GM19043 (cell line): Measurements from ENCODE around the gene TCP11X1.
"Not testable (repeated sequence)": the region's sequence is repeated elsewhere in the genome, so short reads cannot be mapped to it uniquely, and the experiment has no call there.

Source experiments
- ATAC-seq: cut with Tn5 transposase; IDR thresholded peaks from one replicate; pipeline ENCODE4 v1.9.1; 2021; ENCODE audit warnings: low read depth; ENCODE audit not compliant: unreplicated experiment

TCP11X1 gene

DNA sequence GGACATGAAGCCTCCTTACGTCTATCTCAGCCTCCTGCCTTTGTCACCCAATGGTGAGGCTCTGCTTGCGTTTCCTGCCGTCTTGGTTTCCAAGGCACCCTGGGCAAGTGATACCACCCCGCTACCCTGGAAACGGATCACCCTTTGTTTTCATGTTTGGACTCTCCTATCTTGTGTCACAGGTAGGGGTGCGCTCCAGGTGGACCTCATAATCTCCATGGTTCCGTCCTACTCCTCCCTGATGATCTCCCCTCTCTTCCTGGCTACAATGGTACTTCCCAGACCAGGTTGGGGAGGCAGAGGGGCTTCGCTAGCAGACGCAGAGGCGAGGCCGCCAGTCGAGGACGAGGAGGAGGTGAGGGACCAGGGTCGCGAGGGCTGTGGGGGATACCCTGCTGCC lies at the start of gene TCP11X1:
TCP11X1 (plus strand) TSS at position 316 of the 400 bp plus-strand sequence.
- not testable (repeated sequence) for ATAC-seq

DNA sequence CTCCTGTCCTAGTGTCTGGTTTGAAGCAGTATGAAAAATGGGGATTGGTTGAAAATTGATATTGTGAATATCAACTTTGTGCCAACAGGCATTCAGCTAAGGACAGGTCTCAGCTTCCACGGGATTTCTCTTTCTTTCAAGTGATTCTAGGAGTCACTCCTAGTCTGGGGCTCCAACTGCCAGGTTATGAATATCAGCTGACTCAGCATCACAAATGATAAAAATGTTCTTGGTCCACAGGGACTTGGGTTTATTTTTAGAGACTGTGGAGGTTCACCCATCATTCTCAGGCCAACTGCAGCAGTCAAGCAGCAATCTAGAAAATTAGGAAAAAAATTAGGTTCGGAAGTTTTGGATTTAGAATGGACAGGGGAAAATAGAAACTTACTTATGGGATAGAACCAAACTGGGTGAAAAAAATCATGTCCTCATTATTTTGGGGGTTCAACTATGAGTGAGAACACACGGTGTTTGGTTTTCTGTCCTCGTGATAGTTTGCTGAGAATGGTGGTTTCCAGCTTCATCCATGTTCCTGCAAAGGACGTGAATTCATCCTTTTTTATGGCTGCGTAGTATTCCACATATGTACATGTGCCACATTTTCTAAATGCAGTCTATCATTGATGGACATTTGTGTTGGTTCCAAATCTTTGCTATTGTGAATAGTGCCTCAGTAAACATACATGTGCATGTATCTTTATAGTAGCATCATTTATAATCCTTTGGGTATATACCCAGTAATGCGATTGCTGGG lies 29.0 kb upstream of the TCP11X1 start:
- no peak for ATAC-seq

DNA sequence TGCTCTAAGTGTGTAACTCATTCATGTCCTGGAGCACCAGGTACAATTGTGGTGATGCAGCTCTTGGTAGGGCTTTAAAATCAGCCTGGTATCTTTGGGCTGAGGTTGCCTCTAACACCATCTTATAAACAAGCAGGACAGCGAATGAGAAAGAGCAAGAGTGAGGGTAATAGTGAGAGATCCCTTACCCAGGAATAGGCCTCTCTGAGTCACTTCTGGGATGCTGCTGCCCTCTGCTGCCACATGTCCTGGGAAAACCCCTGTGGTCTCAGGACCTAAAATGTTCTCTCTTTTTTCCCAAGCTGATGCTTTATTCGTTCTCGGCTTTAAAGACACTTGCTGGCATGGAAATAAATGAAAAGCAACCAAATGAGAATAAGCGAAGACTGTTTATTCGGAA lies 7.2 kb upstream of the TCP11X1 start:
- ATAC-seq, result not testable (repeated sequence)

DNA sequence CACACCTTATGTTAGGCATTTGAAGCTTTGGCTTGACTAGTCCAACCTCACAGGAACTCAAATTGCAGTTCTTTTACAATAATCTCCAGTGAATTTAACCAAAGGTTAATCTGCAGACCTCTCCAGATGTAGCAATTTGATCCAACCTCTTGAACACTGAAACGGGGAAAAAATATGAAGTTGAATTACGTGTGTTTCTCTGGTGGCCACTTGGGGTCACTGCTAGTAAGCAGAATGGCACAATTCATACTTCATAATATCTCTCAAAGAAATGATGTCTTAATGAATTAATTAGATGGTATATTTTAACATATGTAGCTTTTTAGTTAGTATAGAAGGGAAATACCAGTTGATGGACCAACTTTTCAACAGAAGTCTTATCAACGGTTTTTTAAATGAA lies 1.4 kb downstream of the TCP11X1 start:
- ATAC-seq, result not testable (repeated sequence)

DNA sequence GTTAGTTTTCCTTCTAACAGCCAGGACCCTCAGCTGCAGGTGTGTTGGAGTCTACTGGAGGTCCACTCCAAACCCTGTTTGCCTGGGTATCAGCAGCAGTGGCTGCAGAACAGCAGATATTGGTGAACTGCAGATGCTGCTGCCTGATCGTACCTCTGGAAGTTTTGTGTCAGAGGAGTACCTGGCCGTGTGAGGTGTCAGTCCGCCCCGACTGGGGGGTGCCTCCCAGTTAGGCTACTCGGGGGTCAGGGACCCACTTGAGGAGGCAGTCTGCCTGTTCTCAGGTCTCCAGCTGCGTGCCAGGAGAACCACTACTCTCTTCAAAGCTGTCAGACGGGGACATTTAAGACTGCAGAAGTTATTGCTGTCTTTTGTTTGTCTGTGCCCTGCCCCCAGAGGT lies 20.6 kb downstream of the TCP11X1 start:
- not testable (repeated sequence) for ATAC-seq

DNA sequence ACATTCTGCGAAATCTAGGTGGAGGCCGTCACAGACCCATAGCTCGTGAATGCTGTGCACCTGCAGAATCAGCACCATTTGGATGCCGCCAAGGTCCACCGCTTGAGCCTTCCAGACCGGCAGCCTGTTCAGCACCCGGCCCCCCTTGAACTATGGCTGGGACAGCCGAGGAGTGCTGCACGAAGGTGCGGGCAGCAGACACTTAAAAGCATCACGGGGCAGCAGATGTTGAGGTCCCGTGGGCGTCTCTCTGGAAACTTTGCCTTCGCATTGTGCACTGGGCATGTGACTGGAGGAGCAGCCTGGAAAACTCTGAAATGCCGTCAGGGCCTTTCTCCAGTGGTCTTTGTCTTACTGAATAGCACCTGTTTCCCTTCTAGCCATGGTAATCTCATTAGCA lies 25.2 kb downstream of the TCP11X1 start:
- ATAC-seq, result not testable (repeated sequence)

DNA sequence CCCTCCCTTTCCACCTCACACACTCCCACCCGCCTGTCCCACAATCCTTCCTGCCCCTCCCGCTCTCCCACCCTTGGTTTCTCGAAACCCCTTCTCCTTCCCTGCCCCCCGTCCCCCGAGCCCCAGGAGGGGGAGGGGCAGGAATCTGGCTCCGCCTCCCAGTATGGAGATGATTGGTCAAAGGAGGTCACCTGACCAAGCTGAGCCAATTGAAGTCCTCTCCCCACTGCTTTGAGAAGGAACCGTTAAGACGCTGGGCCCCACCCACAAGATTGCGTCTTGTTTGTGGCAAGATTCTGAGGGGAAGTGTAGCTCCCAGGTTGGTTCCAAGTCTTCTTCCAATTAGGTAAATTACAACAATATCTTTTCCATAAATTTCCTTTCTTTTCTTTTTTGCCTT lies 31.8 kb downstream of the TCP11X1 start, which contains the start of gene NXF2:
NXF2 (plus strand) TSS at position 275 of the 400 bp plus-strand sequence. CDS start 59,912 bp downstream, outside the sequence.
- ATAC-seq, result not testable (repeated sequence)

DNA sequence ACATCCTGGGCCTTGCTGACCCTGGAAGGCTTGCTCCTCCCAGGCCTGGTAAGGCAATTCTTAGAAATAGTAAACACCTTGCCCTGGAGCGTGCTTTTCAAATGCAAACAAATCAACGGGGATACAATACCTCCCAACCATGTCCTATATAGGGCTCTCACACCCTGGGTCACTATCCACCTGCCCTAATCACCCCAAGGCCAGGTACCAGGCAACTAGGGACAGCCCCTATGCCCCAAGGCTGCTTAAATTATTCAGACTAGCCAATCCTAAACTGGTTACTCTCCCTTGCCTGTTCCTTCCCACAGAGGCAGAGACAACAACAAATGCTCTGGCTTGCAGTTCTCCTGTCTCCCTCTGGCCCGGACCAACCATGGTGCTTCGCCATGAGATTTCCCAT lies 57.1 kb downstream of the TCP11X1 start:
- ATAC-seq, result not testable (repeated sequence)
